ENCODE measurements around the gene SPINK8. TPM values are rescaled to one million over a fixed set of nuclear protein-coding genes. Genes with fewer than 3 reads are reported as not detected.
"Not testable (repeated sequence)": the region's sequence is repeated elsewhere in the genome, so short reads cannot be mapped to it uniquely, and the experiment has no call there.

The SPINK8 gene
- total RNA-seq, 1 donor from 2014 or later, result not detected

DNA sequence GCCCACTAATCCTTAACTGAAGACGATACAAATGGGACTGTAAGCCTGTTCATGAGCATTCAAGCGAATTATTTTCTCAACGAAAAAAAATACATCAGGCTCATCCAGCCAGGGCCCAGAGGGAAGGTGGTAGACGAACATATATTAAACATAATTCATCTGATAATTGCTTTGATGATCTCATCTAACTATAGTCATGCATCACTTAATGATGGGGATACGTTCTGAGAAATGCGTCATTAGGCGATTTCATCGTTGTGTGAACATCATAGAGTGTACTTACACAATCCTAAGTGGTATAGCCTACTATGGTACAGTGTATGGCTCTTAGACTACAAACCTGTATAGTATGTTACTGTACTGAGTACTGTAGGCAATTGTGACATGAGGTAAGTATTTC is 10.0 kb upstream of the SPINK8 start:
- DNase-seq (ENCODE audit: extremely low spot score, unreplicated experiment), result no peak
- H3K36me3 Mint-ChIP-seq (ENCODE audit: unreplicated experiment), result no peaks in the 10 kb centered on the region
- no peak overlapping the region for H3K27ac Mint-ChIP-seq (ENCODE audit: unreplicated experiment)
- no peaks in the 10 kb centered on the region for H3K9me3 Mint-ChIP-seq (ENCODE audit: unreplicated experiment)
- peaks cover 34% of the 10 kb centered on the region for H3K27me3 Mint-ChIP-seq (ENCODE audit: unreplicated experiment)
- TF ChIP-seq, protein P1, sequence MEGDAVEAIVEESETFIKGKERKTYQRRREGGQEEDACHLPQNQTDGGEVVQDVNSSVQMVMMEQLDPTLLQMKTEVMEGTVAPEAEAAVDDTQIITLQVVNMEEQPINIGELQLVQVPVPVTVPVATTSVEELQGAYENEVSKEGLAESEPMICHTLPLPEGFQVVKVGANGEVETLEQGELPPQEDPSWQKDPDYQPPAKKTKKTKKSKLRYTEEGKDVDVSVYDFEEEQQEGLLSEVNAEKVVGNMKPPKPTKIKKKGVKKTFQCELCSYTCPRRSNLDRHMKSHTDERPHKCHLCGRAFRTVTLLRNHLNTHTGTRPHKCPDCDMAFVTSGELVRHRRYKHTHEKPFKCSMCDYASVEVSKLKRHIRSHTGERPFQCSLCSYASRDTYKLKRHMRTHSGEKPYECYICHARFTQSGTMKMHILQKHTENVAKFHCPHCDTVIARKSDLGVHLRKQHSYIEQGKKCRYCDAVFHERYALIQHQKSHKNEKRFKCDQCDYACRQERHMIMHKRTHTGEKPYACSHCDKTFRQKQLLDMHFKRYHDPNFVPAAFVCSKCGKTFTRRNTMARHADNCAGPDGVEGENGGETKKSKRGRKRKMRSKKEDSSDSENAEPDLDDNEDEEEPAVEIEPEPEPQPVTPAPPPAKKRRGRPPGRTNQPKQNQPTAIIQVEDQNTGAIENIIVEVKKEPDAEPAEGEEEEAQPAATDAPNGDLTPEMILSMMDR (IDR thresholded peaks at IDR 0.05), result no peak
- no peak overlapping the region for H3K4me3 Mint-ChIP-seq (ENCODE audit: unreplicated experiment)
- H3K4me1 Mint-ChIP-seq (ENCODE audit: unreplicated experiment), result no peaks in the 10 kb centered on the region

DNA sequence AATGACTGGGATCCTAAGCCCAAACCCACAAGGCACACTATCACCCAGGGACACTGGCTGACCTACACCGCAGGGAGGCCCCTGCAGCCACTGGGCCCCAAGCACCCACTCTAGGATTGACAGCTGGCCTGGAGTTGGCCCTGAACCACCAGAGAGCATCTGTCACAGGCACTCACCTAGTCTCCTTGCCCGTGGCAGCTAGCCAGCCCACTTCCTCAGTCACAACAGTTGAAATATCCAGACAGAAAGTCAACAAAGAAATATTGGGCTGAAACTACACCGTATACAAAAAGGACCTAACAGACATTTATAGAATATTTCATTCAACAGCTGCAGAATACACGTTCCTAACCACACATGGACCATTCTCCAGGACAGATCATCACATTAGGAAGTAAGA is 5.2 kb upstream of the SPINK8 start:
- Mint-ChIP-seq H3K4me1 (ENCODE audit: unreplicated experiment) (no peaks in the 10 kb centered on the region), H3K27me3 (ENCODE audit: unreplicated experiment) (peaks cover 34% of the 10 kb centered on the region), H3K36me3 (ENCODE audit: unreplicated experiment) (no peaks in the 10 kb centered on the region), H3K27ac (ENCODE audit: unreplicated experiment) (no peak overlapping the region), H3K4me3 (ENCODE audit: unreplicated experiment) (no peak overlapping the region), H3K9me3 (ENCODE audit: unreplicated experiment) (no peaks in the 10 kb centered on the region)
- TF ChIP-seq, protein P1 (IDR thresholded peaks at IDR 0.05), result no peak
- no peak for DNase-seq (ENCODE audit: extremely low spot score, unreplicated experiment)

DNA sequence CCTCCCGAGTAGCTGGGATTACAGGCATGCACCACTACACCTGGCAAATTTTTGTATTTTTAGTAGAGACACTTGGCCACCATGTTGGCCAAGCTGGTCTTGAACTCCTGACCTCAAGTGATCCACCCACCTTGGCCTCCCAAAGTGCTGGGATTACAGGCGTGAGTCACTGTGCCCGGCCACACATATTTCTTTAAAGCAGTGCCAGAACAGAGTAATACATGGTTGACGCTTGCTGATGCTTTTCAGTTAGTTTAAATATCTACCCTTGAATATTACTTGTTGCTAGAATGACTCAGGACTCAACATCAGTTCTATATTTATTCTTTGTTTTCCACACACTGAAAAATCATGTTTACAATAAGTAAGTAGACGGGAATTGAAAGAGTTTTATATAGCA is 4.1 kb upstream of the SPINK8 start:
- H3K27ac Mint-ChIP-seq (ENCODE audit: unreplicated experiment), result not testable (repeated sequence)

DNA sequence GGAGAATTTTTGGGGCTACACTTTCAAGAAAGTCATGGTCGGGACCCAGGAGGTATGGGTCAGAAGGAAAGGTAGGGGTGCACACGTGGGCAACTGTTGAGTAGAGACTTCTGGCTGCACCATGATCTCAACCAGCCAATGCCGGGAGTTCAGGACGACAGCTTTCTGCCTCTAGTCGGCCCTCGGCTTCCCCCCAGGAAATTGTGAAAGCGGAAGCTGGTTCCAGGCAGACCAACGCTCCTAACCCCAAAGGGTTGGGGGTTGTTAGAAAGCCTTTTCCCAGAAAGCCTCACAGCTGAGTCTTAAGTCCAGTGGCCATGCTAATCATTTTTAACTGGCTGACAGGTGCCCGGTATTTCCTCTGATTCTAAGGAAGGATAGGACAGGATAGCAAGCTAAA is 1.8 kb upstream of the SPINK8 start:
- peaks cover 62% of the 10 kb centered on the region for H3K27me3 Mint-ChIP-seq (ENCODE audit: unreplicated experiment)
- H3K27ac Mint-ChIP-seq (ENCODE audit: unreplicated experiment), result not testable (repeated sequence)

More for the DNA sequence above, 4.1 kb upstream of the SPINK8 start:
- not testable (repeated sequence) for H3K4me1 Mint-ChIP-seq (ENCODE audit: unreplicated experiment); DNase-seq (ENCODE audit: extremely low spot score, unreplicated experiment); H3K9me3 Mint-ChIP-seq (ENCODE audit: unreplicated experiment); H3K36me3 Mint-ChIP-seq (ENCODE audit: unreplicated experiment); H3K4me3 Mint-ChIP-seq (ENCODE audit: unreplicated experiment)
- H3K27me3 Mint-ChIP-seq (ENCODE audit: unreplicated experiment), result peaks cover 45% of the 10 kb centered on the region

DNA sequence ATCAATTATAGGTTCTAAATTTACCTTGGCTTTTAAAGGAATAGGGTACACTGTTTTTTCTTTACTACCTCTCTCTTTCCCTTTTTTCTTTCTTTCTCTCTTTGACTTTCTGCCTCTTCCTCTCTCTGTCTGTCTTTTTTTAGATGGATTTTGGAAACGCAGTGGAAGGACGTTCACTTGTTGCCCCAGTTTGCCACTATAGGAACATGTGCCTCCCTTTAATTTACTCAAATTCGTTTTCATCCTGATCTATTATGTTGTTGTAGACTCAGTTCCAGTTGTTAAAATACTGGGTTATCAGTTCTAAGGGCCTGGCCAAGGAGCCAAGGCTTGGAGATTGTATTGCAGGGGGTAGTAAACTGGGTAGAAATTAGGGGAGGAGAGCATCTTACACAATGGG is 1.1 kb upstream of the SPINK8 start:
- Mint-ChIP-seq H3K27me3 (ENCODE audit: unreplicated experiment) (peaks cover 62% of the 10 kb centered on the region), H3K4me3 (ENCODE audit: unreplicated experiment) (no peak overlapping the region), H3K4me1 (ENCODE audit: unreplicated experiment) (no peaks in the 10 kb centered on the region), H3K27ac (ENCODE audit: unreplicated experiment) (no peak overlapping the region), H3K36me3 (ENCODE audit: unreplicated experiment) (no peaks in the 10 kb centered on the region), H3K9me3 (ENCODE audit: unreplicated experiment) (no peaks in the 10 kb centered on the region)
- DNase-seq (ENCODE audit: extremely low spot score, unreplicated experiment), result no peak
- TF ChIP-seq, protein P1 (IDR thresholded peaks at IDR 0.05), result no peak

More for the DNA sequence above, 1.8 kb upstream of the SPINK8 start:
- not testable (repeated sequence) for H3K36me3 Mint-ChIP-seq (ENCODE audit: unreplicated experiment); H3K4me1 Mint-ChIP-seq (ENCODE audit: unreplicated experiment); DNase-seq (ENCODE audit: extremely low spot score, unreplicated experiment); H3K4me3 Mint-ChIP-seq (ENCODE audit: unreplicated experiment); H3K9me3 Mint-ChIP-seq (ENCODE audit: unreplicated experiment)

DNA sequence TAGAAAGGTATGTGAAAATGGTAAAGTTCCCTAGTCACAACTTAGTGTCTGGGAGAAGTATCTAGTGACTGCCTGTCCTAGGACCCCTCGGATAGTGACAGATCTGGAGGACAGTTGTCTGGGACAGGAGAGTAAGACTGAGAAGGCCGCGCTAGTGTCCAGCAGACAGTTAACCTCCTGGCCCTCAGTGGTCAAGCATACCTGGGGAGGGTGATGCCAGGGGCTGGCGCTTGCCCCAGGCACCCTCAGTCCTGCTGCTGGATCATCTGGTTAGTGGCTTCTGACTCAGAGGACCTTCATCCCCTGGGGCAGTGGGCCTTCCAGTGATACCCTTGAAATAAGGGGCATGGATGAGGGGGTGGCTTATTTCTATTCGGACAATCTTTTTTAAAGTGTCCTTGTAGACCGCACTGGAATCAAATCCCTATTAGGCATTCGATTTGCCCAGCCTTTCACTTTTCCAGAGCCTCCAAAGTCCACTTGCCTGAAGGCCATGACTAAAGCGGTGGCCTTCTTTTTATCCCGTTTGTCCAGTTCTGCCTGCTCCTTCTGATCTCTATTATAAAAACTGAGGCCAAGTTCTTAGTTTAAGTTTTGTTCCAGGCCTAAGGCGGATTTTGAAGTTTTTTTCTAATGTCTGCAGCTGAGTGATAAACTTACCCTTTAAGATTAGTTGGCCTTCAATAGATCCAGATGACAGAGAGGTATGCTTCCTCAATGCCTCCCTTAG is 1.6 kb downstream of the SPINK8 start:
- not testable (repeated sequence) for H3K4me1 Mint-ChIP-seq (ENCODE audit: unreplicated experiment); H3K36me3 Mint-ChIP-seq (ENCODE audit: unreplicated experiment); H3K27ac Mint-ChIP-seq (ENCODE audit: unreplicated experiment); H3K4me3 Mint-ChIP-seq (ENCODE audit: unreplicated experiment); H3K9me3 Mint-ChIP-seq (ENCODE audit: unreplicated experiment); DNase-seq (ENCODE audit: extremely low spot score, unreplicated experiment)
- H3K27me3 Mint-ChIP-seq (ENCODE audit: unreplicated experiment), result peaks cover 74% of the 10 kb centered on the region

Measured in osteocyte (in vitro differentiated cells).